Inferior parietal cortex (tissue), 1 donor: Measurements from ENCODE around the gene EVI2A.

Experiments
- DNase-seq: peaks from one replicate; pipeline ENCODE4 v3.0.0-alpha.2; 2016; ENCODE audit errors: extremely low spot score

Gene EVI2A

GRCh38 chr17:31273516-31273915, 47.9 kb downstream of the EVI2A start:
- DNase-seq, result no peak

- no peak for DNase-seq
These were observed 48.6 kb downstream of the EVI2A start for GRCh38 chr17:31272803-31273202.

- DNase-seq, result no peak
These were observed 49.2 kb downstream of the EVI2A start for GRCh38 chr17:31272236-31272635.

DNA sequence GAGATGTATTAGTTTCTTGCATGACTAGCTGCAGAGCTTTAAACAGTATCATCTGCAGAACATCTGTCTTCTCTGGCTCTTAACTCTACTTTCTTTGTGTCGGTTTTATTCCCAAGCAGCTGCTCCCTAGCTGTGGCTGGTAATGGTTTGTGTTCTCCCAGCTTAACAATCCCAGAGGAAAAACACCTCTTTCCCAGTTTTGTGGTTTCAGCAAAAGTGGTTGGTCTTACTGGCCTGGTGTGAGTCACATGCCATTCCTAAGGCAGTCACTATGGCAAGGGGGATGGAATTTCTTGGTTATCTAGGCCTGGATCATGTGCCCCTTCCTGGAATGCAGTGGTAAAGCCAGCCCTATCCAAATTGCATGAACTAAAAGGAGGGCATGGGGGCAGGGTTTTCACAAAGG, 51.8 kb downstream of the EVI2A start:
- no peak for DNase-seq

DNA sequence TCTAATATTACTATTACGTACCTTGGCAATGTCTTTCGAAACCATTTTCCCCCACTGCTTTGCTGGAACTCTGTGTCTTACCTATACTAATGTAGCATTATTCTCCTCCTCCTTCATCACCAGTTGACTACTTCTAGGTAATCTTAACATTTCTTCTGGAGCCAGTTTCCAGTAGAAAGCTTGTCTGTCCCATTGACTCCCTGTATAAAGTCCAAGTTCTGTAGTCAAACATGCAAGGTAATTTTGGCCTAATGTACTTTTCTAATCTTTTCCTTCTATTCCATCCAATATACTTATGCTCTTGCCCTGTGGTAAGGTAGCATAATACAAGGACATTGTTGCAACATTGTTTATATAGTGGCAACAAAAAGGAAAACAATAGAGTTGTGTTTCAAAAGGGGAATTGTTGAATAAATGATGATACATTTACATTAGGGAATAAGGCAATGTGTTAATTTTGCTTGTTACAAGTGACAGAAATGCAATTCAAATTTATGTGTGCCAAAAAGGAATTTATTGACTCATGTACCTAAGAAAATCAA, 52.3 kb downstream of the EVI2A start:
- no peak for DNase-seq
